ENCODE data around the gene FRRS1L.
A peak's percentile ranks its signal among the peaks of the same experiment; 100 is the strongest.

The FRRS1L gene

GRCh38 chr9:109098171-109098959 is 68.7 kb downstream of the FRRS1L start:
- CTCF ChIA-PET, result interaction anchor here (0.6 to 1.0 kb wide), 2 partner anchors 10 to 23 kb away, joined by 3 read pairs; no protein-coding TSS in a partner anchor
- peak; percentile 34 for TF ChIP-seq CTCF (IDR thresholded peaks at IDR 0.05; ENCODE audit: insufficient read depth, low read length, missing control alignments)
- DNase-seq (ENCODE audit: low read depth, low spot score), result no peak
- no peak overlapping the region for H3K4me3 ChIP-seq (ENCODE audit: low read depth, low read length)
- POLR2A ChIA-PET, result interaction anchor here (1.1 kb wide), 1 partner anchor 21 kb away, joined by 5 read pairs; the partner anchor contains the start of gene TMEM245

GRCh38 chr9:109097146-109097545 is 69.9 kb downstream of the FRRS1L start:
- CTCF ChIA-PET, result interaction anchor here (0.7 to 1.0 kb wide), 2 partner anchors 17 to 25 kb away, joined by 3 read pairs; no protein-coding TSS in a partner anchor
- TF ChIP-seq CTCF (IDR thresholded peaks at IDR 0.05; ENCODE audit: insufficient read depth, low read length, missing control alignments), result no peak
- POLR2A ChIA-PET, result no interaction called here
- DNase-seq (ENCODE audit: low read depth, low spot score), result no peak
- no peak overlapping the region for H3K4me3 ChIP-seq (ENCODE audit: low read depth, low read length)

- ChIA-PET CTCF (no interaction called here), POLR2A (no interaction called here)
- no peak for TF ChIP-seq CTCF (IDR thresholded peaks at IDR 0.05; ENCODE audit: insufficient read depth, low read length, missing control alignments)
- H3K4me3 ChIP-seq (ENCODE audit: low read depth, low read length), result no peak overlapping the region
- DNase-seq (ENCODE audit: low read depth, low spot score), result no peak
These were observed 71.7 kb downstream of the FRRS1L start for GRCh38 chr9:109095321-109095720.

GRCh38 chr9:109094268-109094667 is 72.8 kb downstream of the FRRS1L start:
- no peak for TF ChIP-seq CTCF (IDR thresholded peaks at IDR 0.05; ENCODE audit: insufficient read depth, low read length, missing control alignments)
- CTCF ChIA-PET, result no interaction called here
- DNase-seq (ENCODE audit: low read depth, low spot score), result no peak
- POLR2A ChIA-PET, result no interaction called here
- no peak overlapping the region for H3K4me3 ChIP-seq (ENCODE audit: low read depth, low read length)

- no peak for TF ChIP-seq CTCF (IDR thresholded peaks at IDR 0.05; ENCODE audit: insufficient read depth, low read length, missing control alignments)
- CTCF ChIA-PET, result interaction anchor here (0.8 to 1.4 kb wide), 2 partner anchors 91 to 139 kb away, joined by 3 to 4 read pairs; no protein-coding TSS in a partner anchor
- H3K4me3 ChIP-seq (ENCODE audit: low read depth, low read length), result no peak overlapping the region
- DNase-seq (ENCODE audit: low read depth, low spot score), result no peak
- POLR2A ChIA-PET, result no interaction called here
These were observed 74.5 kb downstream of the FRRS1L start for GRCh38 chr9:109092587-109092986.

- ChIA-PET CTCF (interaction anchor here (0.8 to 1.4 kb wide), 2 partner anchors 91 to 138 kb away, joined by 3 to 4 read pairs; no protein-coding TSS in a partner anchor), POLR2A (no interaction called here)
- no peak for TF ChIP-seq CTCF (IDR thresholded peaks at IDR 0.05; ENCODE audit: insufficient read depth, low read length, missing control alignments)
- H3K4me3 ChIP-seq (ENCODE audit: low read depth, low read length), result no peak overlapping the region
- DNase-seq (ENCODE audit: low read depth, low spot score), result no peak
These were observed 74.9 kb downstream of the FRRS1L start for GRCh38 chr9:109092051-109092580.

Measured in AG04449 (cell line).